PFSK-1 (cell line): ENCODE data around the gene SLC38A10.

Source experiments
- FOXP2 ChIP-seq: optimal IDR thresholded peaks from 2 replicates; pipeline ENCODE3; 2011; ENCODE audit warnings: borderline replicate concordance, control low read depth, inconsistent platforms; ENCODE audit not compliant: insufficient read depth; ENCODE audit errors: extremely low read length, extremely low read depth
- POLR2AphosphoS5 ChIP-seq: IDR thresholded peaks from 2 replicates; pipeline ENCODE4 v1.6.1; 2012; ENCODE audit warnings: low read depth, mild to moderate bottlenecking, control low read depth, low read length, moderate library complexity
- SIN3A ChIP-seq: IDR thresholded peaks from 2 replicates; pipeline ENCODE4 v1.6.1; 2012; ENCODE audit warnings: mild to moderate bottlenecking, low read length, moderate library complexity, borderline replicate concordance; ENCODE audit not compliant: insufficient read depth
- TAF1 ChIP-seq: IDR thresholded peaks from 2 replicates; pipeline ENCODE4 v1.6.1; 2012; ENCODE audit warnings: low read length, control low read depth, borderline replicate concordance; ENCODE audit not compliant: insufficient read depth
- TF ChIP-seq, protein P1 (sequence below), 2 experiments: IDR thresholded peaks; 2 replicates each; pipeline versions ENCODE4 v1.6.1 to v1.8.0; 2011 to 2012; ENCODE audit warnings: low read depth in 2 of 2, low read length in 2 of 2, control low read depth in 1 of 2, inconsistent platforms in 1 of 2, mild to moderate bottlenecking in 1 of 2, moderate library complexity in 1 of 2; ENCODE audit not compliant: insufficient read depth in 1 of 2

The SLC38A10 gene

DNA sequence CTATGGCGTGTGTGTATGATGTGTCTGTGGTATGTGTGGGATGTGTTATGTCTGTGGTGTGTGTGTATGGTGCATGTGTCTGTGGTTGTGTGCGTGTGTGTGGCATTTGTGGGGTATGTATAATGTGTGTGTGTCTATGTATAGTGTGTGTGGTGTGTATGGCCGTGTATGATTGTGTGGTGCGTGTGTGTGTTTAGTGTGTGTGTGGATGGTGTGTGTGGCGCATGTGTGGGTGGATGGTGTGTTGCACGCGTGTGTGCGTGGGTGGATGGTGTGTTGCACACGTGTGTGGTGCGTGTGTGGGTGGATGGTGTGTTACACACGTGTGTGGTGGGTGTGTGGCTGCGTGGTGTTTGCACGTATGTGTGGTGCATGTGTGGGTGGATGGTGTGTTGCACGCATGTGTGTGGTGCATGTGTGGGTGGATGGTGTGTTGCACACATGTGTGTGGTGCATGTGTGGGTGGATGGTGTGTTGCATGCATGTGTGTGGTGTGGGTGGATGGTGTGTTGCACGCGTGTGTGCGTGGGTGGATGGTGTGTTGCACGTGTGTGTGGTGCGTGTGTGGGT lies 5.6 kb upstream of the SLC38A10 start:
- TF ChIP-seq, protein P1, sequence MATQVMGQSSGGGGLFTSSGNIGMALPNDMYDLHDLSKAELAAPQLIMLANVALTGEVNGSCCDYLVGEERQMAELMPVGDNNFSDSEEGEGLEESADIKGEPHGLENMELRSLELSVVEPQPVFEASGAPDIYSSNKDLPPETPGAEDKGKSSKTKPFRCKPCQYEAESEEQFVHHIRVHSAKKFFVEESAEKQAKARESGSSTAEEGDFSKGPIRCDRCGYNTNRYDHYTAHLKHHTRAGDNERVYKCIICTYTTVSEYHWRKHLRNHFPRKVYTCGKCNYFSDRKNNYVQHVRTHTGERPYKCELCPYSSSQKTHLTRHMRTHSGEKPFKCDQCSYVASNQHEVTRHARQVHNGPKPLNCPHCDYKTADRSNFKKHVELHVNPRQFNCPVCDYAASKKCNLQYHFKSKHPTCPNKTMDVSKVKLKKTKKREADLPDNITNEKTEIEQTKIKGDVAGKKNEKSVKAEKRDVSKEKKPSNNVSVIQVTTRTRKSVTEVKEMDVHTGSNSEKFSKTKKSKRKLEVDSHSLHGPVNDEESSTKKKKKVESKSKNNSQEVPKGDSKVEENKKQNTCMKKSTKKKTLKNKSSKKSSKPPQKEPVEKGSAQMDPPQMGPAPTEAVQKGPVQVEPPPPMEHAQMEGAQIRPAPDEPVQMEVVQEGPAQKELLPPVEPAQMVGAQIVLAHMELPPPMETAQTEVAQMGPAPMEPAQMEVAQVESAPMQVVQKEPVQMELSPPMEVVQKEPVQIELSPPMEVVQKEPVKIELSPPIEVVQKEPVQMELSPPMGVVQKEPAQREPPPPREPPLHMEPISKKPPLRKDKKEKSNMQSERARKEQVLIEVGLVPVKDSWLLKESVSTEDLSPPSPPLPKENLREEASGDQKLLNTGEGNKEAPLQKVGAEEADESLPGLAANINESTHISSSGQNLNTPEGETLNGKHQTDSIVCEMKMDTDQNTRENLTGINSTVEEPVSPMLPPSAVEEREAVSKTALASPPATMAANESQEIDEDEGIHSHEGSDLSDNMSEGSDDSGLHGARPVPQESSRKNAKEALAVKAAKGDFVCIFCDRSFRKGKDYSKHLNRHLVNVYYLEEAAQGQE (IDR thresholded peaks at IDR 0.05; ENCODE audit: insufficient read depth in 1 of 2, low read depth in 2 of 2, low read length in 2 of 2) = no peak
- TF ChIP-seq POLR2AphosphoS5 (no peak), TAF1 (no peak), FOXP2 (no peak), SIN3A (no peak)

DNA sequence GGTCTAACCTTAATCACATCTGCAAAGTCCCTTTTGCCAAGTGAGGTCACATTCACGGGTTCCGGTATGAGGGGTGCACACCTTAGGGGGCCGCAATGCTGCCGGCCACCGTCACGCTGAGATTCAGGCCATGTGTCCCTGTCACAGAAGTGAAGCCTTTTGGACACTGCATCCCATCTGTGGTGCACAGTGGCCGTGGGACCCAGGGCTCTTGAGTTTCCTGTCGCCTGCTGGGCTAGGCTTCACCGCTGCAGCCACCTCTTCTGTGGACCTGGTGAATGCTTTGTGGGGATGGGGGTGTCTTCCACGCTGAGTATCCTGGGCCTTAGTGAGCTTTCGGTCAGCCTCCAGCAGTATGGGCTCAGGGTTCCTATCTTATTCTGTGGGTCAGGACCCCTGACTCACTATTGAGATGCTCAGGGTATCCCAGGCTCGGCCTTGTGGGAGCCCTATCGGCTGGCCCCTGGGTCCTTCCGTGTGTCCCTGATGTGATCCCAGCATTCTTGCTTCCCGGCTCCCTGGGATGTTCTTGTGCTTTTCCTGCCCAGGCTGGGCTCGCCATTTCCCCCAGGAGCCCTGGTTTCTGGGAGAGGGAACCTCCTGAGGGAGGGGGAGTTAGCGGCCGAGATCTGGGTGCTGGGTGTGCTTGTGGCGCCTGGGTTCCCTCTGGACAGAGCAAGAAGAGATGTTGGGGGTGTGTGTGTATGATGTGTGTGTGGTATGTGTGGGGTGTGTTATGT lies 4.9 kb upstream of the SLC38A10 start:
- TF ChIP-seq, protein P1 (IDR thresholded peaks at IDR 0.05; ENCODE audit: insufficient read depth in 1 of 2, low read depth in 2 of 2, low read length in 2 of 2) = no peak
- TF ChIP-seq FOXP2 (no peak), POLR2AphosphoS5 (no peak), SIN3A (no peak), TAF1 (no peak)

DNA sequence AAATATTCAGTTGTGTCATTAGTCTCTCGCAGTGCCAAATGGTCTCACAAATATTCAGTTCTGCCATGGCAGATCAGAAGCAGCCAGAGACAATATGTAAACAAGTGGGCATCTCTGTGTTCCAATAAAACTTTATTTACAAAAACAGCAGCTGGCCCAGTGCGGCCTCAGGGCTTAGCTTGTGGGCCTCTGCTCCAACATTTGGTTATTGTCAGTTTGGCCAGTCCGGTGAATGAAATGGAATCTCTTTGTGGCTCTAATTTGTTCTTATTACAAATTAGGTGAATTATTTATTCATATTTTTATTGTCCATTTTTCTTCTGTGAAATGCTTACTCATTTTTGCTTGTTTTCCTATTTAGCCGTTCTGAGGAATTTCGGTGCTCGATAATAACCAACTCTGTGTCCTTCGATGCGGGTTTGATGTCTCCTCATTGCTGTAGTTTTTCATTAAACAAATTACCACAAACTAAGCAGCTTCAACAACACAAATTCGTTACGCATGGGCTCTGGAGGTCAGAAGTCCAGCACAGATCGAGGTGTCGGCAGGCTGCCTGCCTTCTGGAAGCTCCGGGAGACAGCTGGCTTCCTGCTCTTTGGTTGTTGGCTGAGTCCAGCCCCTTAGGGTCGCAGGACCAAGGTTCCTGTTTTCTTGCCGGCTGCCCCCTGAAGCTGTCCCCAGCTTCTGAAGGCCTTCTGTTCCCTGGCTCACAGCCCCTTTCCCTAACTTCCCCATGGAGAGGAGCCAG lies 4.1 kb upstream of the SLC38A10 start:
- TF ChIP-seq TAF1 = no peak
- no peak for TF ChIP-seq SIN3A
- TF ChIP-seq POLR2AphosphoS5 = no peak
- no peak for TF ChIP-seq FOXP2
- TF ChIP-seq, protein P1 (IDR thresholded peaks at IDR 0.05; ENCODE audit: insufficient read depth in 1 of 2, low read depth in 2 of 2, low read length in 2 of 2) = no peak

DNA sequence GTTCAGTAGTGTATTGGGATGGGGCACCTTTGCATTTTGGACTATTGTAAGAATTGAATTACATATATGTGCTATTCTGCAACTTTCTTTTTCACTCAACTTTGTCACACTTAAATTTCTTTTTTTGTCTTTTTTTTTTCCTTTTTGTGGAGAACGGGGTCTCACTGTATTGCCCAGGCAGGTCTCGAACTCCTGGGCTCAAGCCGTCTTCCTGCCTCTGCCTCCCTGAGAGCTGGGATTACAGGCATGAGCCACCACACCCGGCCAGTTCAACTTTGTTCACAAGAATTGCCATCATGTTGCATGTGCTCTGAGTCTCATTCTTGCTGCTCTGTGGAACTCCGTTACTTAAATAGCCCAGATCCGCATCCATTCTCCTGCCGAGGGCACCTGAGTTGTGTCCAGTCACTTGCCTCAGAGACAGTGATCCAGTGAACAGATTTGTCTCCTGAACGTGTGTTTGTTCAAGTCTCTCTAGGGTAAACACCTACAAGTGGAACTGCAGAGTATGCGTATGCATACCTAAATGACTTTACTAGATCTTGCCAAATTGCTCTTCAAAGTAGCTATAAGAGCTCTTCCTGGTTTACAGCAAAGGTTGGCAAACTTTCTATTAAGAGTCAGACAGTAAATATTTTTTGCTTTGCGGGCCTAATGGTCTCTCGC lies 3.4 kb upstream of the SLC38A10 start:
- TF ChIP-seq POLR2AphosphoS5 (no peak), FOXP2 (no peak), SIN3A (no peak), TAF1 (no peak)
- TF ChIP-seq, protein P1 (IDR thresholded peaks at IDR 0.05; ENCODE audit: insufficient read depth in 1 of 2, low read depth in 2 of 2, low read length in 2 of 2) = no peak
